NCI-H187 treated with DMSO at 0.1 percent for 48 hours (cell line): Measurements from ENCODE around the gene AGR3.
"Not testable (repeated sequence)": the region's sequence is repeated elsewhere in the genome, so short reads cannot be mapped to it uniquely, and the experiment has no call there.

Source experiments
- DNase-seq: peaks from one replicate; lab custom pipeline; 2025; lab: John Stamatoyannopoulos, UW

AGR3 gene

DNA sequence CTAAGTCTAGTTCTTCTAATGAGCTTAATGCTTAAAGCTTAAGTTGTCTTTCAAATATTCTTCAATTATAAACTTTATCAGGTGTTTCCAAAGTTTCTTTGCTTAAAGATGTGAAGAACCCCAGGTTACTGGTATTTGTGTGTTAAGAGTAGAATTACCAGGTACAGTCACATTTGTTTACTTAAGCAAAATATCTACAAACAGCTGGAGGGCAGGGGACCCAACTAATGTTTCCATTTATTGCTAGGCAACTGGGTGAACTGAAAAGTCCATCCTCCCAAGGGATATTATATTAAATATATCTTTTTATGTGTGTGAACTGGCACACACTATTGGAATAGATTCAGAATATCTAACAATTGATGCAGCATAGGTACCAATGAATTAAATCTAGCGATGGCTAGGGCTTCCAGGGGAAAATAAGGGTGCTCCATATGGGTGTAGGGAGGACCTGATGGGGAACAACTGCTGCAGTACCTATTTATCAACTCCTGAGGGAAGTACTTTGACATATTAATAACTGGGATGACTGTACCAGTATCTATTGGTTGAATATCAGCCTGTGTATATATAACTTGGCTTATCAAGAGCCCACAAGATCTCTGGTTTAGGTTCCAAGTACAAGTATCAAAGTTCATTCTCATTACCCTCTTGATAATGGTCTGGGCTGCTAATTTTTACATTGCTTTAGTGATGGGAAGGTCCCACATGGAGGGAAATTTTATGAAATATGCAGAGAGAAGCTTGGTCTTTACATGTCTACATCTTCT is 10.3 kb upstream of the AGR3 start:
- DNase-seq, result no peak

DNA sequence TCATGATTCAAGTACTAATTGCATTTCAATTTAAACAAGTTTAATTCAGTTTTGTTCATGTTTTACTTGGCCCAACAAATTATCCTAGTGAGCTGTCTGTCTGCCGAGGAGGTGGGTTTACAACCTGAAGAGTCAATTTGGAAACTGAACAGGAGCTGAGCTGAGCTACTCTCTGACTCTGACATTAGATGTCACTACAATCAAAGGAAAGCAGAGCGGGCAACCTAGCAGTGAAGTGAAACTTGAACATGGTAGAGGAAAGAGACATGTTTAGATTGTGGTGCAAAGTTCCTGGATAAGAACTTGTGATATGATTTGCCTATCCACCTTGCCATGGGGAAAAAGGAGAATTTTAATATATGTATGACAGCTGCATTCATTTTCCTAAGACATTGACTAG is 9.6 kb upstream of the AGR3 start:
- no peak for DNase-seq

DNA sequence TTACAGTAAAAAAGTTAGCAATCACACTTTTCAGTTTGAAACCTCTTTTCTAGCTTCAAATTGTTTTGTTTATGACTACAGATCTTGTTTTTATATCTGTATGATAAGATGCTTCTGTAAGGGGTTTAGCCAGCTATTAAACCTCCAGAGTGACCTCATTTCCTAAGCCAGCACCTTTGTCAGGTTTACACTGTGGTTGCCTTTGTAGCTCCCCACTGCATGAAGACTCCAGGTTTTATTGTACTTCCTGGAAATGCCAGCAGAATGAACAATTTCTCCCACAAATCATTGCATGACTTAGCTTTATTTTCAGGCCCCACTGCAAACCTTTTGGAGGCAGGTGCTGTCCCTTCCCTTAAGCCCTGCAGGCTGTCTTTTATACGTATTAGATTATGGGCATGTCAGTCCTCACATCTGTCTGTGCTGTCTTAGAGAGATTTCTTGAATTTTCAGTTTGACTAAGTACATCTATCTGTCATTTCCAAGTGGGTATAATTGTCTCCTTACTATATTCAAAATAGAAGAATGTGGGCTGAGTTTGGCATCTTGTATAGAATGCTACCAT is 8.2 kb upstream of the AGR3 start:
- no peak for DNase-seq

DNA sequence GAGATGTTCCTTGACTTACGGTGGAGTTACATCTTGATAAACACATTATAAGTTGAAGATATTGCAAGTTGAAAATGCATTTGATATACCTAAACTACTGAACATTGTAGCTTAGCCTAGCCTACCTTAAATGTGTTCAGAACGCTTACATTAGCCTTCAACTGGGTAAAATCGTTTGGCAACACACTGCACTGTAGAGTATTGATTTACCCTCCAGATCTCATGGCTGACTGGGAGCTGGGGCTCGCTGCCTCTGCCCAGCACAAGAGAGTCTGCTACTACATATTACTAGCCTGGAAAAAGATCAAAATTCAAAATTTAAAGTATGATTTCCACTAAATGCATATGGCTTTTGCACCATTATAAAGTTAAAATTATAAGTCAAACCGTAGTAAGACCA is 7.5 kb upstream of the AGR3 start:
- no peak for DNase-seq

DNA sequence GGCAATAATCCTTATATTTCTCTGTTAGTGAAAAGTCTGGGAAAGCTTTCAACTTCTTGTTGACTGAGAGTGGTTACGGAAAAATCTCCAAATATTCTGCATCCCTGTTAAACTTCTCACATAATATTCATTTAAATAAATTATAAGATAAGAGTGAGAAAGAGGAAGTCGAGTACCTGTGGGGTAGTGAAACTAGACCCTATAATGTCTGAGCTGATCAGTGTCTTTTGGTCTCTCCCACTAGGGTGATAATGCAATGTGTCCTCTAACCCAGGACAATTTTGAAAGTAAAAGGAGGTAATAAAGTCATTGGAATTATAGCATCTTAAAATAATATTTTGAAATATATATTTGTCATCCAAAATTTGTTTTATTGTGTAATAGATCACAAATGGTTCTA is 2.1 kb upstream of the AGR3 start:
- DNase-seq, result no peak

DNA sequence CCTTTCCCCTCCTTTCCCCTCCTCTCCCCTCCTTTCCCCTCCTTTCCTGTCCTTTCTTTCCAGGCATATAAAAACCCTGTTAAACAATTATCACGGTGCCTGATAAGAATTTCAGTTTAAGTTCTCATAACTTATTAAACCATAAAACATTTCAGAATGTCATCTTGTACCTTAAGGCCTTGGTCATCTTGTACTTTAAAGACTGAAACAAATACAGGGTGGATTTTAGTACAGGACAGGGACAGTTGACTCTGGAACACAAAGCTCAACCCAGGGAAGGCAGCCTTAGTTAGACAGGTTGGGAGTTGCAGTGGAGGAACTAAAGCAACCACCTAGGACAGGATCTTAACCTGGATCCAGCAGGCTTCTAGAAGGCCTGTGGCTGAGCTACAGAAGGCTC is 1.2 kb downstream of the AGR3 start:
- DNase-seq, result no peak

DNA sequence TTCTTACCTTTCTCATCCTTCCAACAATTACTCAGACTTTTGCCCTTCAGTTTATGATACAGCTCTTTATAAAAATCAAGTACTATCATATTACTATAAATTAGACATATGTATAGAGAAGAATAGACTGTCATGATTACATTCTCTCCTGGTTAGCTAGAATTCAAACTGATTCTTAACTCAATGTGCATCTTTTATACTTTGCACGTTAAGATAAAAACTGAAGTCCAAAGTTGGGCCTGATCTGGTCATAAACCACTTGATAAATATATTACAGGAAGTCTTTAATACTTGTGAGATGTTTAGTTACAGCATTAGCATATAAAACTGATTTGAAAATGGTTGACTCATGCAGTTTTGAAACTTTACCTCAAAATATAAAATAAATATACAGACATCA is 2.6 kb downstream of the AGR3 start:
- no peak for DNase-seq

DNA sequence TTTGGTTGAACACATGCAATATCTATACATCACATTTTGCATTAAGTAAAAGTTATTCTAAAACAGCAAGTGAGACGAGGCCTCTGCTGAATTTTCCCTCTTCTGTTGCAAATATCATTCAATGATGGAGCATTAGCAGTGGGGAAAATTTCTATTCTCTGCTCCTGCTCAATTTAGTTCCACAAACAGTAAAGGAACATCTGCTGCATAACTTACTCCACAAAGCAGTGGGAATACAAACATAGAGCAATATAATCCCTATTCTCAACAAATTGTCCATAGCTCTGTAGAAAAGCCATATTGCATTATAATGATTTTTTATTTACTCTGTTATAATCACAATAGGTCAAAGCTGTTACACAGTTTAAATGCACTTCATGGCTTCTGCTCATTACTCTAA is 5.9 kb downstream of the AGR3 start:
- DNase-seq, result no peak

DNA sequence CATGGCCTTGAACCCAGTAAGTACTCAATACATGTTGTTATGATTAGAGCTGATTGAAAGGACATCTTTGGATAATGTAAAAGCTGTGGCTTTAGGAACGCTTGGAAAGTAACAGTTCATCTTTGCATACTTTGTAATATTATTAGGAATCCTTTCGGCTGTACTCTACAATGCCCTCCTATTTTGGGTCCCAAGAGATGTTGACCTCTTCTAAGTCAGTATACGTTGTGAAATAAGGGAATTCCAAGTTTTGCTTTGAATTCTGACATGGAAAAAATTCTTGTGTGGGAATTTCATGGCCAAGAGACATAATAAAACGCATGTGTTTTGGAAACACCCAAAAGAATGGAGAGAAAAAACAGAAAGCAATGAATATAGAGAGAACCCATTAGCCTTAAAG is 7.7 kb downstream of the AGR3 start:
- no peak for DNase-seq

DNA sequence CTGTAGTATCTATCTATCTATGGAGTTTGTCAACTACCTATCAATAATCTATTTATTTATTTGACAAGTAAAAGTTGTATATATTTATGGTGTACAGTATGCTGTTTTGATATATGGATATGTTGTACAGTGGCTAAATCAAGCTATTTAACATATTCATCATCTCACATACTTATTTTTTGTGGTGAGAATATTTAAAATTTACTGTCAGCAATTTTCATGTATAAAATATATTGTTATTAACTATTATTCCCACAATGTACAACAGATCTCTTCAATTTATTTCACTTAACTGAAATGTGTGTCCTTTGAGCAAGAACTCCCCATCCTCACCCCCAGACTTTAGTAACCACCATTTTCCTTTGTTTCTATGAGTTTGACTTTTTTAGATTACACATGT is 14.5 kb downstream of the AGR3 start:
- DNase-seq, result no peak

DNA sequence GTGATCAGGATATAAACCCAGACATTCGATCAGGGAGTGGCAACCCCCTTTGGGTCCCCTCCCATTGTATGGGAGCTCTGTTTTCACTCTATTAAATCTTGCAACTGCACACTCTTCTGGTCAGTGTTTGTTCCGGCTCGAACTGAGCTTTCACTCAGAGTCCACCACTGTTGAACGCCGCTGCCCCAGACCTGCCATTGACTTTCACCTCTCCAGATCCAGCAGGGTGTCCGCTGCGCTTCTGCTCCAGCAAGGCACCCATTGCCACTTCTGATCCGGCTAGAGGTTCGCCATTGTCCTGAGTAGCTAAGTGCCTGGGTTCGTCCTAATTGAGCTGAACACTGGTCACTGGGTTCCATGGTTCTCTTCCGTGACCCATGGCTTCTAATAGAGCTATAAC is 28.6 kb downstream of the AGR3 start:
- not testable (repeated sequence) for DNase-seq

DNA sequence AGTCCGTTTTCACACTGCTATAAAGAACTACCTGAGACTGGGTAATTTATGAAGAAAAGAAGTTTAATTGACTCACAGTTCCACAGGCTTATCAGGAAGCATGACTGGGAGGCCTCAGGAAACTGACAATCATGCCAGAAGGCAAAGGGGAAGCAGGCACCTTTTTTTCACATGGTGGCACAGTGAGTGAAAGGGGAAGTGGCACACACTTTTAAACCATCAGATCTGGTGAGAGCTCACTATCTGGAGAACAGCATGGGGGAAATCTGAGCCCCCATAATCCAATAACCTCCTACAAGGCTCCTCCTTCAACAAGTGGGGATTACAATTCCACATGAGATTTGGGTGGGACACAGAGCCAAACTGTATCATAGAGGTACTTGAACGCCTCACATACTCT is 30.0 kb downstream of the AGR3 start:
- DNase-seq, result no peak

DNA sequence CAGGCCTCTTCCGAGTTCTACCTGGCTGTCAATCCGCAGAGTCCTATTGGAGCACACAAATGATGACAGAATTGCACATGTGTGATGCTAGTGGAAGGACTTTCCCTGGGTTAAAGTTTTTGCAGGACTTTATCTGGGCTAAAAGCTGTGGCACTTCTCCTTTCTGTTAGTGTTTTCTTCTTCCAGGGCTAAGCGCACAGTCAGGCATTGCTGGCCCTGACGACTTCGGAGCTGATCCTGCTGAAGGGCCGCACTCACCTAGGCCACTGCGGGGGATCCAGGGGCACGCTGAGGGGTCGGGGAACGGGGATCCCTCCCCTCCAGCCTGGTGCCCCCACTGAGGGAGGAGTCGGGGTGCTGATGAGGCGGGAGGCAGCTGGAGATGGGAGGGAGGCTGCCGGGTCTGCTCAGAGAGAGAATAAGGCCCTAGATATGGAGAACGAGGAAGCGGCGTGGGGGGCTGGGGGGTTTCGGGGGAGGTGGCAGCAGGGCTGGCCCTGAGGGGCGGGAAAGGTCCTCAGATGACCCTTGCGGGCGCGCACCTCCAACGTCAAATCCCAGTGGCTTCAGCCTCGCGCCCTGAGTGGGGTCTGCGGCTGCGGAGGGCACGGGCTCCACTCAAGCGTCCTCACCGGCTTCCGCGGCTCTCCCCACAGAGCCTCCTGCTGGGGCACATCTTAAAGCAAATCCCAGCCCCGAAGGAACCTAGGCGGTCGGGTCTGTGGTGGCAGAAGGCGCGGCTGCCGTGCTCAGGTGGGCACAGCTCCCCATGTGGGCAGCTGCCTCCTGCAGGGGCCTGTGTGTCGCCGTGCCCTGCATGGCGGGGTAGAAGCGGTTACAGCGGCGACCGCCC is 30.9 kb downstream of the AGR3 start:
- no peak for DNase-seq

DNA sequence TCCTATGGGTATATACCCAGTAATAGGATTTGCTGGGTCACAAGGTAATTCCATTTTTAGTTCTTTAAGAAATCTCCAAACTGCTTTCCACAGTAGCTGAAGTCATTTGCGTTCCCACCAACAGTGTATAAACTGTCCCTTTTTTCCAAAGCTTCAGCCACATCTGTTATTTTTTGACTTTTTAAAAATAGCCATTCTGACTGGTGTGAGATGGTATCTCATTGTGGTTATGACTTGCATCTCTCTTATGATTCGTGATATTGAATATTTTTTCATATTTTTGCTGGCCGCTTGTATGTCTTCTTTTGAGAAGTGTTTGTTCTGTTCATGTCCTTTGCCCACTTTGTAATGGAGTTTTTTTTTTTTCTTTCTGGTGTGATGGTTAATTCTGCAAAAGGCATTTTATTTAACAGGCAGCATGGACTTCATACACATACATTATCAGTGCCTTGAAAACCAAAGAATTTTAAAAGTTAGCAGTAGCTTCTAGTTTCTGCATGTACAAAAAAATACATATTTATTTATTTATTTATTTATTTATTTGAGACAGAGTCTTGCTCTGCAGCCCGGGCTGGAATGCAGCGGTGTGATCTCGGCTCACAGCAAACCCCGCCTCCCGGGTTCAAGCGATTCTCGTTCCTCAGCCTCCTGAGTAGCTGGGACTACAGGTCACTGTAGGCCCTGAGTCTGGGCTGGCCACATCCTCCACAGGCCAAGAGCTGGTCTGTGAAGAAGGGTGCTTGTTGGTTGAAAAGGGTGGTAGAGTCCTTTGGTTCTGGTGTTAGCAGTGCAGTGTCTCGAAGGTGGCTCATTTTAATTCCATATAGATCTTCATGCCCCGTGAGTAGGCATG is 32.3 kb downstream of the AGR3 start:
- no peak for DNase-seq

DNA sequence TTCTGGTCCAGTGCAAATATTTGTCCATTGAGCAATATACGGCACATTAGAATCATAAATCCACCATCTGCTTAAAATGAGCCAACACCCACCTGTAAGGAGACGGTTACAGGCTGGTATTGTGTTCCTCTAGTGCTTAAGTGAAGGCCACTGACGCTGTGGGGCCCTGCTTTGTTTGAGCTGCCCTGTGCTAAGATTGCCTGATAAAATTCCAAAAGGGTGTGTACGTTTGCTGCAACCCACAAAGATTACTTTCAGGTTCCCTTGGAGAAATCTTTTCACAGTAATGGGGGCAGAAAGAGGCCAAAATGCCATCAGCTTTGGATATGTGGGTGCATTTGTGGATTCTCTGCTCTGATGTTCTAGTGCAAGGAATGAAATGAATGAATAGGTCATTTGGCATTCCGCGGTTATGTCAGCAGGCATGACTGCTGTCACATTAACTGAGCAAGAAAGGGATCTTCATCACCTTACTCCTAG is 34.4 kb downstream of the AGR3 start:
- peak; percentile 44 for DNase-seq

DNA sequence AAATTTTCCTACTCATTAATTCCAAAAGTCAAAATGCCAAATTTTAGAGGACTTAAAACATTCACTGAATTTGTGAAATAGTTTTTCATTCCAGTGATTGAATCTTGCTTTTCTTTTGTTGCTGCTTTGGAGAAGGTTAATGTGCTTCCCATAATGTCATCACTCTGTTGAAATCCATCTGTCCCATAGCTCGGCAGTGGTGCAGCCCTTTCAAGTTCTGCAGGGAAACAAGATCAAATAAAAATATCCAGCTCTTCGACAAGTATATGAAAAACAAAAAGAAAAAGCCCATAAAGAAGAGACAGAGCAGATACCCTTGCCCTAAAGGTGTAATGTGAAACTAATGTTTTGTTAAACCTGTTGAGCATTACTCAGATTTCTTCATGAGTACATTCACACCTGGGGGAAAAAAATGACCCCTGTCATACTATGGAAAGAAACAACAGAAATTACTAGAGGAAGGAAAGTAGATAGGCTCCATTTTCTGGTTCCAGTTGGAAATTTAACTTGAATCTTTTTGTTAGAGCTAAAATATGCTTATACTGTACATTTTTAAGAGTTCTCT is 35.1 kb downstream of the AGR3 start:
- no peak for DNase-seq

DNA sequence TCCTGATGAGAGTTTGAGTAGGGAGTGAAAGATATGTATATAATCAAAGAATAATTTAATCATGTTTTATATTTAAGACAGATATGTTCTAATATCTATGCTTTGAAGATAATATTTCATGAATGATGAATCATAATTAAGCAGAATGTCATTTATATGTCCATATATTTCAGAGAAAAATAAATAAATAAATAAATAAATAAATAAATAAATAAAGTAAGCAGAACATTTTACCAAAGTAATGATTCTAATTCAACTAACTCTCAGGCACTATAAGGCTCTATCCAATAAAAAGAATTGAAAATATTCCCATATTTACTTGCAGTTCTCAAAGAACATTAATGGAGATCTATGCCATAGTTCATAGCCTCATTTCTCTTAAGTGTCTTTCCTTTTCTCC is 36.0 kb downstream of the AGR3 start:
- DNase-seq, result no peak

DNA sequence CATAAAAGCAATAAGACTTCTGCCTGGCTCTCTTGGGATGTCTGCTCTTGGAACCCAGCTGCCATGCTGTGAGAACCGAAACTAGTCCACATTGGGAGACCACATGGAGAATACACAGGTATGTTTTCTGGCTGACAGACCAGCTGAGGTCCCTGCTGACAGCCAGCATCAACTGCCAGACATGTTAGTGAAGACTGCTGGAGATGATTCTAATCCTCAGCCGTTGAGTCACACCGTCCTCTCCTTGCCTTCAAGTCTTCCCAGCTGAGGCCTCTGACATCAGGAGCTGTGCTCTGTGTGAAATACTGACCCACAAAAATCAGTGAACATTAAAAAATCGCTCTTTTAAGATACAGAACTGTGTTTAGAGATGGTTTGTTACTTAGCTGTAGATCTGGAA is 40.1 kb downstream of the AGR3 start:
- DNase-seq, result no peak

DNA sequence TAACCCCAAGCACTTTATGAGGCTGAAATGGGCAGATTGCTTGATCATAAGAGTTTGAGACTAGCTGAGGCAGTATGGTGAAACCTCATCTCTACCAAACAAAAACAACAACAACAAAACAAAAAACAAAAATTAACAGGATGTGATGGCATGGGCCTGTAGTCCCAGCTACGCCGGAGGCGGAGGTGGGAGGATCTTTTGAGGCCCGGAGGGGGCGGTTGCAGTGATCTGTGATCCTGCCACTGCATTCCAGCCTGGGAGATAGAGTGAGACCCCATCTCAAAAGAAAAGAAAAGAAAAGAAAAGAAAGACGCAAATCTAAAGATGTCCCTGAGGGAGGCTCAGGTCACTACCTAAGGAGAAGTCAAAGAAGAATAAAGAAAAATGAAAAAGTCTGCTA is 41.7 kb downstream of the AGR3 start:
- DNase-seq, result no peak

DNA sequence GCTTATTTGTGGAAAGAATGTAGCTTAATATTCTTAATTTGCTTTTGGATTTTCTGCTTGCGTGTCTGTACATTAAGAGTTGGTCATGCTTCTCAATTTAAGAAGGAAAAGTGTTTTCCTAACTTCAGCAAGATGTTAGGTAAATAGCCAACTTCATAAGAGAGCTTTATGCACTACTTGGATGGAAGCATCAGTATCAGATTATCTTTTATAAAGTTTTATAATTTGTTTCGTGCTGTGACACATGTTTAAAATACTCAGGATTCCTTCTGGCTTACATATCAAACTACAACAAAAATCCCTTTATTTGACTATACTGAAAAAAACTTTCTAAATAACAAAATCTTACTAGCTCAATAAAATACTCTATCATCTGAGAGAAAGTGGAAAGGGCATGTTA is 42.1 kb downstream of the AGR3 start:
- no peak for DNase-seq

DNA sequence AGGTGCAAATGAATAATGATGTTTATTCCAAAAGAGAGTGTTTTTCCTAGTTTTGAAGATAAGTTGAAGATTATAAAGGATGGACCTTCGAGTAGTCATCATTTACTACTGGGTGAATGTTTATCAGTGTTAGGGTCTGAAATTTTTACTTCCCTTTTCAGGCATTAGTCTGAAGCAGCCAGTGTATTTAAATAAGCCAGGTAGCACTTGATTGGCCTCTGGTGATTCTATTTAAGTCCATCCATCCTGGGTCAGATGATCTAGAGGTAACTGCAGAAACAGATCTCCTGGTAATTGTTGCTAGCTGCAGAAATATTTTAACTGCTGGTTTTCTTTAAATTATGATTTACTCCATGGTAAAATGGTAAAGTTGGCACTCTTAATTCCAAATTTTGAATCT is 42.9 kb downstream of the AGR3 start:
- no peak for DNase-seq

DNA sequence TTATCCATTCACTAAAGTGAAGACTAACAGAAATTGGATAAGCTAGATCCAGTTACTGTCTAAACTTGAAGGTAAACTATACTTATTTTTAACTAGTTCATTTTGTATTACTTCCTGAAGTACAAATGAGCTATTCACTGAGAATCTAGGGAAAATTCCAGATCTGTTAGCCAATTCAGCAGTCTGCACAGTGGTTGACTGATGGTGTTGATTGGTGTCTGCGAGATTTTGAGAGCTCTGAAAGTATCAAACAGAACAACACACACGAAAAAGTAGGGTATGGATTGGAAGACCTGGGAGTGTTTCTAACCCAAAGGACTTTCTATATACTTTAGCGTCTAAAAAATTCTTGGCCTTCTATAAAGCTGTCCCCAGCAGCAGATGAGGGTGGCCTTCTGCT is 43.4 kb downstream of the AGR3 start:
- no peak for DNase-seq
